Prostate gland (tissue), 2 donors: Measurements from ENCODE around the gene AGPS.
"Not testable (repeated sequence)": the region's sequence is repeated elsewhere in the genome, so short reads cannot be mapped to it uniquely, and the experiment has no call there.

ENCODE experiments used
- POLR2A ChIP-seq: fragments of 450-650 bp; IDR thresholded peaks from one replicate; pipeline ENCODE4 v1.6.1; 2016; ENCODE audit warnings: antibody characterized with exemption, mild to moderate bottlenecking
- TF ChIP-seq, protein P1 (sequence below), 4 experiments: fragments of 200-600 bp in 2 of 4; fragments of 450-650 bp in 2 of 4; sonication (generic) in 2 of 4; IDR thresholded peaks; 1 replicate in 3 of 4; 2 replicates in 1 of 4; pipeline ENCODE4 v1.5.1; 2016 to 2019; ENCODE audit warnings: antibody characterized with exemption in 4 of 4, mild to moderate bottlenecking in 2 of 4, moderate library complexity in 2 of 4

DNA sequence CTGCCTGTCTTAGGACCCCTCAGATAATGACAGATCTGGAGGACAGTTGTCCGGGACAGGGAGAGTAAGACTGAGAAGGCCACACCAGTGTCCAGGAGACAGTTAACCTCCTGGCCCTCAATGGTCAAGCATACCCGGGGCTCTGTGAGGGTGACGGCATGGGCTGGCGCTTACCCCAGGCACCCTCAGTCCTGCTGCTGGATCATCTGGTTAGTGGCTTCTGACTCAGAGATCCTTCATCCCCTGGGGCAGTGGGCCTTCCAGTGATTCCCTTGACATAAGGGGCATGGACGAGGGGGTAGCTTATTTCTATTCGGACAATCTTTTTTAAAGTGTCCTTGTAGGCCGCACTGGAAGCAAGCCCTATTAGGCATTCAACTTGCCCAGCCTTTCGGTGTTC is 18.1 kb downstream of the AGPS start:
- TF ChIP-seq, protein P1, sequence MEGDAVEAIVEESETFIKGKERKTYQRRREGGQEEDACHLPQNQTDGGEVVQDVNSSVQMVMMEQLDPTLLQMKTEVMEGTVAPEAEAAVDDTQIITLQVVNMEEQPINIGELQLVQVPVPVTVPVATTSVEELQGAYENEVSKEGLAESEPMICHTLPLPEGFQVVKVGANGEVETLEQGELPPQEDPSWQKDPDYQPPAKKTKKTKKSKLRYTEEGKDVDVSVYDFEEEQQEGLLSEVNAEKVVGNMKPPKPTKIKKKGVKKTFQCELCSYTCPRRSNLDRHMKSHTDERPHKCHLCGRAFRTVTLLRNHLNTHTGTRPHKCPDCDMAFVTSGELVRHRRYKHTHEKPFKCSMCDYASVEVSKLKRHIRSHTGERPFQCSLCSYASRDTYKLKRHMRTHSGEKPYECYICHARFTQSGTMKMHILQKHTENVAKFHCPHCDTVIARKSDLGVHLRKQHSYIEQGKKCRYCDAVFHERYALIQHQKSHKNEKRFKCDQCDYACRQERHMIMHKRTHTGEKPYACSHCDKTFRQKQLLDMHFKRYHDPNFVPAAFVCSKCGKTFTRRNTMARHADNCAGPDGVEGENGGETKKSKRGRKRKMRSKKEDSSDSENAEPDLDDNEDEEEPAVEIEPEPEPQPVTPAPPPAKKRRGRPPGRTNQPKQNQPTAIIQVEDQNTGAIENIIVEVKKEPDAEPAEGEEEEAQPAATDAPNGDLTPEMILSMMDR (IDR thresholded peaks at IDR 0.05): not testable (repeated sequence)
- TF ChIP-seq POLR2A: not testable (repeated sequence)
